HFF-Myc (cell line): ENCODE data around the gene CLPSL1.
"Not testable (repeated sequence)": the region's sequence is repeated elsewhere in the genome, so short reads cannot be mapped to it uniquely, and the experiment has no call there.

Experiments
- DNase-seq: peaks from one replicate; pipeline ENCODE4 v3.0.0-alpha.2; 2011; ENCODE audit warnings: low read depth; ENCODE audit errors: extremely low read depth
- H3K4me3 ChIP-seq: replicated peaks from 2 replicates; pipeline ENCODE4 v1.5.1; 2011; ENCODE audit warnings: low read depth, mild to moderate bottlenecking, control low read depth, low read length
- TF ChIP-seq, protein P1 (sequence below): IDR thresholded peaks from 2 replicates; pipeline ENCODE4 v1.5.1; 2012; ENCODE audit warnings: mild to moderate bottlenecking, low read depth, low read length, control low read depth; ENCODE audit errors: missing control alignments

The CLPSL1 gene, protein sequence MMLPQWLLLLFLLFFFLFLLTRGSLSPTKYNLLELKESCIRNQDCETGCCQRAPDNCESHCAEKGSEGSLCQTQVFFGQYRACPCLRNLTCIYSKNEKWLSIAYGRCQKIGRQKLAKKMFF

DNA sequence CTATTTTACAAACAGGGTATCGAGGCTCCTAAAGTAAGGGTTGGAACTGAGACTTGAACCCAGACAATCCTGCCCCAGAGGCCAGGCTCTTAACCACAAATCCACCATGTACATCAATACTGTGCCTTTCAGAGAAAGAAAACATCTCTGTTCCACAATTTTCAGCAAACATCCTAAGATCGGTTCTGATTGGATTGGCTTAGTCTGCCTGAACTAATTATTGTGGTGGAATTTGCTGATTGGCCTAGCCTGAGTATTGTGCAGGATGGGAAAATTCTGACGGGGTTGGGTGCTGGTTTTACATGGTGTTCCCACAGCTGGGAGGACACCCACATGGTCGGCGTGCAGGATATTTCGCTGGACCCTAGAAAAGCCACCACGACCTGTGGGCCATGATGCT is at the start of gene CLPSL1:
Gene CLPSL1, plus strand, starts transcription at position 301 of the 400 bp plus-strand sequence. Its CDS starts 92 bp downstream, at position 393.
- TF ChIP-seq, protein P1, sequence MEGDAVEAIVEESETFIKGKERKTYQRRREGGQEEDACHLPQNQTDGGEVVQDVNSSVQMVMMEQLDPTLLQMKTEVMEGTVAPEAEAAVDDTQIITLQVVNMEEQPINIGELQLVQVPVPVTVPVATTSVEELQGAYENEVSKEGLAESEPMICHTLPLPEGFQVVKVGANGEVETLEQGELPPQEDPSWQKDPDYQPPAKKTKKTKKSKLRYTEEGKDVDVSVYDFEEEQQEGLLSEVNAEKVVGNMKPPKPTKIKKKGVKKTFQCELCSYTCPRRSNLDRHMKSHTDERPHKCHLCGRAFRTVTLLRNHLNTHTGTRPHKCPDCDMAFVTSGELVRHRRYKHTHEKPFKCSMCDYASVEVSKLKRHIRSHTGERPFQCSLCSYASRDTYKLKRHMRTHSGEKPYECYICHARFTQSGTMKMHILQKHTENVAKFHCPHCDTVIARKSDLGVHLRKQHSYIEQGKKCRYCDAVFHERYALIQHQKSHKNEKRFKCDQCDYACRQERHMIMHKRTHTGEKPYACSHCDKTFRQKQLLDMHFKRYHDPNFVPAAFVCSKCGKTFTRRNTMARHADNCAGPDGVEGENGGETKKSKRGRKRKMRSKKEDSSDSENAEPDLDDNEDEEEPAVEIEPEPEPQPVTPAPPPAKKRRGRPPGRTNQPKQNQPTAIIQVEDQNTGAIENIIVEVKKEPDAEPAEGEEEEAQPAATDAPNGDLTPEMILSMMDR, result no peak
- no peak within 1 kb of the TSS for H3K4me3 ChIP-seq
- DNase-seq, result no peak

DNA sequence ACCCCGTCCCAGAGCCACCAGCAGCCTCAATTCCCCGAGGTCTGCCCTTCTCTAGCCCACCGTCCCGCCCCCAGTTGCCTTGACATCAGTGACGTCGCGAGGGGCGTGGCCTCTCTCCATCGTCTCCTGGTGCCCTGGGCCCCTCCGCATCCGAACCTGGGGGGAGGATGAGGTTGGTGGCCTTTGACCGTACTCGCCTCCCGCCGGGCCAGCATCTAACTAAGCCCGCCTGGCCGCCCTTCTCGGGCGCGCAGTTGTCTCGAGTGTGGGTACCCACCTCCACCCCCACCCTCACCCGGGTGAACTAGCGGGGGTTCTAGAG is 49.4 kb upstream of the CLPSL1 start:
- TF ChIP-seq, protein P1, result no peak
- no peak for DNase-seq
- H3K4me3 ChIP-seq, result peak overlapping the region; percentile 56

DNA sequence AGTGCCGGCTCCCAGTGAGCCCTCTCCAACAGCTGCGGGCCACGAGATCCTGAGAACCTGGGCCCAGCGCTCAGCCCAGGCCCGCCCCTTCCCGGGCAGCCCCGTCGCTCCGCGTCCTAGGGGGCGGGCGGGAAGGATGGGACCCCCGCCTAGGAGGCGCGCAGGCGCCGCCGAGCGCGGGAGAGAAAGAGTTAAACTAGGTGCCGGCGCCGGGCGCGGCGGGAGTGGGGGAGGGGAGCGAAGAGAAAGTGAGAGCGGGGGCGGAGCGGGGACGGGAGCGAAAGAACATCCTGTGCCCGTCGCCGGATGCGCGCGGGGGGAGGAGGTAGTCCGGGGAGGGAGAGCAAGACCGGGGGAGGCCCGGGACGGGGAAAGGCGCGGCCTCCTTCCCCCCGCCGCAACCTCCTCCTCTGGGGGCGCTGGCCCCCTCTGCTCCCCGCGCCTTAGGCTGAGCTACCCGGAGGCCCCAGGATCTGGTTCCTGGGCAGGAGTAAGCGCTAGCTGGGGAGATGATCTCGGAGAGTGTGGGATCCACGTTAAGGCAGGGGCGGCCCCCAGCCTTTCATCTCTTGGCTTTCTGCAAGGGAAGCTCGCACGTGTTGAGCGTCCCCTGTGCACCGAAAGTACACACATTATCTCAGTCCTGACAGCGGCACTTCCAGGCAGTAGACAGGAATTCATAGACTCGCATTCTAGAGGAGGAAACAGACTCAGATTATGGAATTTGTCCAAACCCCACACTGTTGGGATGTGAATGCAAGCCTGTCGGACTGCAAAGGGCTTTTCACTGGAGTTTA is 48.9 kb upstream of the CLPSL1 start:
- DNase-seq, result peak; percentile 80
- peak overlapping the region; percentile 56 for H3K4me3 ChIP-seq
- TF ChIP-seq, protein P1, result no peak

DNA sequence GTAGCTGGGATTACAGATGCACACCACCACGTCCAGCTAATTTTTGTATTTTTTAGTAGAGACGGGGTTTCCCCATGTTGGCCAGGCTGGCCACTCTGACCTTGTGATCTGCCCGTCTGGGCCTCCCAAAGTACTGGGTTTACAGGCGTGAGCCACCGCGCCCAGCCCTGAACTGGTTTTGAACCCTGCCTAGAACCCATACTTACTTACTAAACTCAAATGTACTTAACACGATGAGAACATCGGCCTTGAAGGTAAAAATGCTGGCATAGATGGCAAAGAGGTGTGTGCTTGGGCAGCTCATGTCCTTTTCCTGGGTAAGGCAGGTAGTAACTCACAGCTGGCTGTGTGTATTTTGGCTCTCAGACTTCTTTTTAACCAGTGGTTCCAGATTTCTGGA is 47.2 kb upstream of the CLPSL1 start:
- TF ChIP-seq, protein P1, result no peak
- H3K4me3 ChIP-seq, result no peak overlapping the region
- no peak for DNase-seq

DNA sequence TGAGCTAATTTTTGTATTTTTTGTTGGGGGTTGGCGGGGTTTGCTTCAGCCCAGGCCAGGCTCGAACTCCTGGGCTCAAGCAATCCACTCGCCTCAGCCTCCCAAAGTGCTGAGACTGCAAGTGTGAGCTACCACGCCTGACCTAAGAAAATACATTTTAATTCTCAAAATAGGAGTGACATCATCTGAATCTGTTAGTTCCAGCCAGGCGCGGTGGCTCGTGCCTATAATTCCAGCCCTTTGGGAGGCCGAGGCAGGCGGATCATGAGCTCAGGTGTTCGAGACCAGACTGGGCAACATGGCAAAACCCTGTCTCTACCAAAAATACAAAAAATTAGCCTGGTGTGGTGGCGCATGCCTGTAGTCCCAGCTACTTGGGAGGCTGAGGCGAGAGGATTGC is 46.5 kb upstream of the CLPSL1 start:
- DNase-seq, result not testable (repeated sequence)

DNA sequence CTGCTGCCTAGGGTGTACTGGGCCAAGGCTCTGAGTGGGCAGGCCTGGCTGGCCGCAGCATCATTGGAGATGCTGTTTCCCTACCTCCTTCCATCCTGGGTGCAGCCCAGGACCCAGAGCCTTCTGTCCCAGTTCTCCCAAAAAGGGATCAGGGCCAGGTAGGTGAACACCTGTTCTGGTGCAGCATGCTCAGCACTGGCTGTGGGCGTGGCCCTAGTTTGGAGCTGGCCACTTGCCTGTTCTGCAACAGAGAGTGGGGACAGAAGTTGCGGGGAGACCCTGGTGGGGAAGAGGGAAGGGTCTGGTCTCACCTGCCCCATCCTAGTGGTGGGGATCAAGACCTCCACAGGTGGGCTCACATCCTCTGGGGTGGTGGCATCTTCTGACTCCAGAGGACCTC is 45.4 kb upstream of the CLPSL1 start:
- no peak for DNase-seq
- TF ChIP-seq, protein P1, result no peak
- H3K4me3 ChIP-seq, result no peak overlapping the region

More for the DNA sequence above, 46.5 kb upstream of the CLPSL1 start:
- not testable (repeated sequence) for H3K4me3 ChIP-seq

DNA sequence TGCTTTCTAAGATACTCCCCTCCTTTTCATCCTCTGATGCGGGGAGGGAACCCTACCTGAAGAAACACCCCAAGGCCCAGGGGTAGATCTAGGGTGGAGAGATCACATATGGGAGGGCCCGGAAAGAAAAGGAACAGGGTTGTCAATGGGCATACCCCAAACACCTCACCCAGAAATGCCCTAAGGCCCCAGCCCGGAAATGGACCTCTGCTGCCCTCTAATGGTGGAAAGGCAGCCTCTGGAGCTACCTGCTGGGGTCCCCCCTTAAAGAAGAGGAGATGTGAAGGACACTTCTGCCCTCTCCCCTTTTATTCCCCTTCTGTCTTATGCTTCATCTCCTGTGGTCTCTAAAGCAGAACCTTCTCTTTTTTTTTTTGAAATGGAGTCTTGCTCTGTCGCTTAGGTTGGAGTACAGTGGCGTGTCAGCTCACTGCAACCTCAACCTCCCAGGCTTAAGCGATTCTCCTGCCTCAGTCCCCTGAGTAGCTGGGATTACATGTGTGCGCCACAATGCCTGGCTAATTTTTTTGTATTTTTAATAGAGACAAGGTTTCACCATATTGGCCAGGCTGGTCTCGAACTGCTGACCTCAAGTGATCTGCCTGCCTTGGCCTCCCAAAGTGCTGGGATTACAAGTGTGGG is 44.4 kb upstream of the CLPSL1 start:
- no peak for DNase-seq
- no peak overlapping the region for H3K4me3 ChIP-seq
- TF ChIP-seq, protein P1, result peak; percentile 92
